ENCODE measurements around the gene PDE1C.
"Not testable (repeated sequence)": the region's sequence is repeated elsewhere in the genome, so short reads cannot be mapped to it uniquely, and the experiment has no call there.

PDE1C gene

DNA sequence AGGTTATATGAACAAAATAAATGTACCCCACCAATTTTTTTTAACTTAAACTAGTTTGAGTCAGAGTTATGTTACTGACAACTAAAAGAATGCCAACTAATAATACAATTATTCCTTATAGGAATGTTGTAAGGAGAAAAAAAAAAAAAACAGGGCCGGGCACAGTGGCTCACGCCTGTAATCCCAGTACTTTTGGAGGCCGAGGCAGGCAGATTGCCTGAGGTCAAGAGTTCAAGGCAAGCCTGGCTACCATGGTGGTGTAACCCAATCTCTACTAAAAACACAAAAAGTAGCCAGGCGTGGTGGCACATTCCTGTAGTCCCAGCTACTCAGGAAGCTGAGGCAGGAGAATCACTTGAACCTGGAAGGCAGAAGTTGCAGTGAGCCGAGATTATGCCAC is 6.6 kb upstream of the PDE1C start:
- H3K18ac ChIP-seq (ENCODE audit: low read depth in 1 of 2, low read length in 2 of 2); H3K23ac ChIP-seq (ENCODE audit: low read length in 2 of 2); H2AK5ac ChIP-seq (ENCODE audit: low read length, severe bottlenecking); H3K27me3 ChIP-seq (ENCODE audit: control insufficient read depth in 1 of 2, insufficient read depth in 1 of 2, low read length in 2 of 2); H3K36me3 ChIP-seq (ENCODE audit: control insufficient read depth in 1 of 2, insufficient read depth in 2 of 2, low read depth in 1 of 2, low read length in 2 of 2); H3K9me3 ChIP-seq (ENCODE audit: control insufficient read depth, low read length); H3K79me1 ChIP-seq (replicated peaks; ENCODE audit: low read length, poor library complexity, severe bottlenecking); H2BK120ac ChIP-seq (ENCODE audit: low read depth, low read length); H4K8ac ChIP-seq (ENCODE audit: low read length); H2AFZ ChIP-seq (ENCODE audit: low read depth, low read length); DNase-seq; H3K4me2 ChIP-seq (ENCODE audit: low read length, poor library complexity, severe bottlenecking); H3K4ac ChIP-seq (ENCODE audit: low read depth in 1 of 2, low read length in 2 of 2); H3K4me3 ChIP-seq (ENCODE audit: insufficient read depth in 1 of 2, low read depth in 1 of 2, low read length in 2 of 2); H2BK15ac ChIP-seq (ENCODE audit: low read depth, poor library complexity, severe bottlenecking); H4K91ac ChIP-seq (ENCODE audit: low read length); H3K9ac ChIP-seq (ENCODE audit: low read length); H3K14ac ChIP-seq (ENCODE audit: low read length in 2 of 2); H3K27ac ChIP-seq (ENCODE audit: low read length, poor library complexity, severe bottlenecking); H2BK12ac ChIP-seq (ENCODE audit: low read length in 2 of 2); H2BK5ac ChIP-seq (ENCODE audit: low read depth, low read length, poor library complexity, severe bottlenecking); H3K4me1 ChIP-seq (ENCODE audit: control insufficient read depth, insufficient read depth, low read depth, low read length): not testable (repeated sequence)
- 86% methylated on average over 4 of the region's 5 CpGs for WGBS

- WGBS, result 95% methylated on average over 4 of the region's 4 CpGs
- H3K9ac ChIP-seq (ENCODE audit: low read length), result no peak overlapping the region
- H3K27me3 ChIP-seq (ENCODE audit: control insufficient read depth in 1 of 2, insufficient read depth in 1 of 2, low read length in 2 of 2), result peaks cover 0 to 6% of the 10 kb centered on the region in 2 experiments
- H2BK15ac ChIP-seq (ENCODE audit: low read depth, poor library complexity, severe bottlenecking), result no peak overlapping the region
- no peak overlapping the region for H3K18ac ChIP-seq (ENCODE audit: low read depth in 1 of 2, low read length in 2 of 2)
- no peak overlapping the region for H2BK120ac ChIP-seq (ENCODE audit: low read depth, low read length)
- H2AFZ ChIP-seq (ENCODE audit: low read depth, low read length), result no peak overlapping the region
- H4K91ac ChIP-seq (ENCODE audit: low read length), result no peak overlapping the region
- no peak overlapping the region for H3K4me2 ChIP-seq (ENCODE audit: low read length, poor library complexity, severe bottlenecking)
- no peak overlapping the region for H2BK5ac ChIP-seq (ENCODE audit: low read depth, low read length, poor library complexity, severe bottlenecking)
- no peak overlapping the region for H3K14ac ChIP-seq (ENCODE audit: low read length in 2 of 2)
- H3K23ac ChIP-seq (ENCODE audit: low read length in 2 of 2), result no peak overlapping the region
- H2AK5ac ChIP-seq (ENCODE audit: low read length, severe bottlenecking), result peak overlapping the region; percentile 24
- H3K9me3 ChIP-seq (ENCODE audit: control insufficient read depth, low read length), result no peaks in the 10 kb centered on the region
- H3K4me3 ChIP-seq (ENCODE audit: insufficient read depth in 1 of 2, low read depth in 1 of 2, low read length in 2 of 2), result no peak overlapping the region
- H3K4me1 ChIP-seq (ENCODE audit: control insufficient read depth, insufficient read depth, low read depth, low read length), result peaks cover 2% of the 10 kb centered on the region
- no peaks in the 10 kb centered on the region for H3K36me3 ChIP-seq (ENCODE audit: control insufficient read depth in 1 of 2, insufficient read depth in 2 of 2, low read depth in 1 of 2, low read length in 2 of 2)
- no peak for DNase-seq
- peak overlapping the region in 1 of 2 experiments; percentile 48 for H2BK12ac ChIP-seq (ENCODE audit: low read length in 2 of 2)
- H3K27ac ChIP-seq (ENCODE audit: low read length, poor library complexity, severe bottlenecking), result no peak overlapping the region
- H4K8ac ChIP-seq (ENCODE audit: low read length), result no peak overlapping the region
- peaks cover 5% of the 10 kb centered on the region for H3K79me1 ChIP-seq (replicated peaks; ENCODE audit: low read length, poor library complexity, severe bottlenecking)
- H3K4ac ChIP-seq (ENCODE audit: low read depth in 1 of 2, low read length in 2 of 2), result no peak overlapping the region
Measured at GRCh38 chr7:32075612-32076011, 5.4 kb upstream of the PDE1C start.

DNA sequence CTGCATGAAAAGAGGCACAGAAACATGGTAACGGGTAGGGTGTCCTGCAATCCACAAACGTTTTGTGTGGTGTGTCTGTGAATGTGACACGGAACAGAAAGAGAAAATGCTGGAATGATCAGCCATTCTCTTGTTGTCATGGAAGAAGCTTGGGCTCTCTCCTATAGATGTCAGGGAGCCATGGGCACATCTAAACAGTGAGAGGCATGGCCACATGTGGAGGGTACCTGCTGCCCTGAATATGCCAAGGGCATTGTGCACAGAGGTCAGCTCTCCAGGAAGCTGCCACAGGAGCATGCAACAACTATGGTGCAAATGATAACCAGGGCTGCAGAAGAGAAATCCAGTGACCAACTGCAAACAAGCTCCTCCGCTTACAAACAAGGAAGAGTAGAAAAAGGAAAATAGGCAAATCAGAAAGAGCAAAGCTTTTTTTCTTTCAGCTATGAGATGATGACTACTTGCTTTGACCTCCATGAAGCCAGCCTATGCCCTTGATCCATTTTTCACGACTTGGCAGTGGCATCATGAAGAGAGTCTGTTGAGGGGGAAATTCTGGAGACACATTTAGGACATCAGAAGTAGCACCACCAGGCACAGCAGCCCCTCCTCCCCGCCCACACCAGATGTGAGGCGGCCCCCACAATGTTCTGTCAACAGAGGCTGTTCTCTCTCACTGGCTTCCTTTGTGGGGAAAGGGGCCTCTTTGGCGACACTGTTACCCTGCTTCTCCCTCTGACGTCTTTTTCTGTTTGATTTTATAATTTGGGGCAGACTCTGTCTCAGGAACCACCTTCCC is 4.8 kb upstream of the PDE1C start:
- no peak overlapping the region for H2BK5ac ChIP-seq (ENCODE audit: low read depth, low read length, poor library complexity, severe bottlenecking)
- no peak overlapping the region for H3K27ac ChIP-seq (ENCODE audit: low read length, poor library complexity, severe bottlenecking)
- no peak overlapping the region for H3K4me3 ChIP-seq (ENCODE audit: insufficient read depth in 1 of 2, low read depth in 1 of 2, low read length in 2 of 2)
- no peak overlapping the region for H4K91ac ChIP-seq (ENCODE audit: low read length)
- H3K9me3 ChIP-seq (ENCODE audit: control insufficient read depth, low read length), result no peaks in the 10 kb centered on the region
- H2BK15ac ChIP-seq (ENCODE audit: low read depth, poor library complexity, severe bottlenecking), result no peak overlapping the region
- H3K4ac ChIP-seq (ENCODE audit: low read depth in 1 of 2, low read length in 2 of 2), result no peak overlapping the region
- no peak overlapping the region for H3K4me2 ChIP-seq (ENCODE audit: low read length, poor library complexity, severe bottlenecking)
- WGBS, result 87% methylated on average over 9 of the region's 9 CpGs
- no peak overlapping the region for H4K8ac ChIP-seq (ENCODE audit: low read length)
- H3K18ac ChIP-seq (ENCODE audit: low read depth in 1 of 2, low read length in 2 of 2), result no peak overlapping the region
- H2AK5ac ChIP-seq (ENCODE audit: low read length, severe bottlenecking), result peak overlapping the region; percentile 24
- H2BK120ac ChIP-seq (ENCODE audit: low read depth, low read length), result no peak overlapping the region
- no peak for DNase-seq
- no peak overlapping the region for H3K23ac ChIP-seq (ENCODE audit: low read length in 2 of 2)
- peaks cover 0 to 6% of the 10 kb centered on the region in 2 experiments for H3K27me3 ChIP-seq (ENCODE audit: control insufficient read depth in 1 of 2, insufficient read depth in 1 of 2, low read length in 2 of 2)
- H3K79me1 ChIP-seq (replicated peaks; ENCODE audit: low read length, poor library complexity, severe bottlenecking), result peaks cover 5% of the 10 kb centered on the region
- H3K14ac ChIP-seq (ENCODE audit: low read length in 2 of 2), result no peak overlapping the region
- H2BK12ac ChIP-seq (ENCODE audit: low read length in 2 of 2), result no peak overlapping the region
- no peak overlapping the region for H2AFZ ChIP-seq (ENCODE audit: low read depth, low read length)
- peaks cover 2% of the 10 kb centered on the region for H3K4me1 ChIP-seq (ENCODE audit: control insufficient read depth, insufficient read depth, low read depth, low read length)
- no peaks in the 10 kb centered on the region for H3K36me3 ChIP-seq (ENCODE audit: control insufficient read depth in 1 of 2, insufficient read depth in 2 of 2, low read depth in 1 of 2, low read length in 2 of 2)
- no peak overlapping the region for H3K9ac ChIP-seq (ENCODE audit: low read length)

- H2BK5ac ChIP-seq (ENCODE audit: low read depth, low read length, poor library complexity, severe bottlenecking), result no peak overlapping the region
- H4K91ac ChIP-seq (ENCODE audit: low read length), result no peak overlapping the region
- DNase-seq, result no peak
- H3K4me1 ChIP-seq (ENCODE audit: control insufficient read depth, insufficient read depth, low read depth, low read length), result peaks cover 2% of the 10 kb centered on the region
- no peak overlapping the region for H3K9ac ChIP-seq (ENCODE audit: low read length)
- H3K36me3 ChIP-seq (ENCODE audit: control insufficient read depth in 1 of 2, insufficient read depth in 2 of 2, low read depth in 1 of 2, low read length in 2 of 2), result no peaks in the 10 kb centered on the region
- no peak overlapping the region for H3K27ac ChIP-seq (ENCODE audit: low read length, poor library complexity, severe bottlenecking)
- no peak overlapping the region for H2BK120ac ChIP-seq (ENCODE audit: low read depth, low read length)
- peaks cover 0 to 6% of the 10 kb centered on the region in 2 experiments for H3K27me3 ChIP-seq (ENCODE audit: control insufficient read depth in 1 of 2, insufficient read depth in 1 of 2, low read length in 2 of 2)
- no peak overlapping the region for H2BK15ac ChIP-seq (ENCODE audit: low read depth, poor library complexity, severe bottlenecking)
- no peak overlapping the region for H2AK5ac ChIP-seq (ENCODE audit: low read length, severe bottlenecking)
- H3K4ac ChIP-seq (ENCODE audit: low read depth in 1 of 2, low read length in 2 of 2), result no peak overlapping the region
- no peak overlapping the region for H3K14ac ChIP-seq (ENCODE audit: low read length in 2 of 2)
- H4K8ac ChIP-seq (ENCODE audit: low read length), result no peak overlapping the region
- H2AFZ ChIP-seq (ENCODE audit: low read depth, low read length), result no peak overlapping the region
- no peaks in the 10 kb centered on the region for H3K9me3 ChIP-seq (ENCODE audit: control insufficient read depth, low read length)
- H2BK12ac ChIP-seq (ENCODE audit: low read length in 2 of 2), result no peak overlapping the region
- H3K23ac ChIP-seq (ENCODE audit: low read length in 2 of 2), result no peak overlapping the region
- H3K4me2 ChIP-seq (ENCODE audit: low read length, poor library complexity, severe bottlenecking), result no peak overlapping the region
- H3K79me1 ChIP-seq (replicated peaks; ENCODE audit: low read length, poor library complexity, severe bottlenecking), result peaks cover 5% of the 10 kb centered on the region
- H3K18ac ChIP-seq (ENCODE audit: low read depth in 1 of 2, low read length in 2 of 2), result no peak overlapping the region
- WGBS, result 93% methylated on average over 1 of the region's 1 CpG
- no peak overlapping the region for H3K4me3 ChIP-seq (ENCODE audit: insufficient read depth in 1 of 2, low read depth in 1 of 2, low read length in 2 of 2)
Measured at GRCh38 chr7:32073533-32073932, 3.3 kb upstream of the PDE1C start.

Data from mesenchymal stem cell (in vitro differentiated cells and primary cell).